Measurements from ENCODE around the gene BOLA1.
"Not testable (repeated sequence)": the region's sequence is repeated elsewhere in the genome, so short reads cannot be mapped to it uniquely, and the experiment has no call there.

The BOLA1 gene

DNA sequence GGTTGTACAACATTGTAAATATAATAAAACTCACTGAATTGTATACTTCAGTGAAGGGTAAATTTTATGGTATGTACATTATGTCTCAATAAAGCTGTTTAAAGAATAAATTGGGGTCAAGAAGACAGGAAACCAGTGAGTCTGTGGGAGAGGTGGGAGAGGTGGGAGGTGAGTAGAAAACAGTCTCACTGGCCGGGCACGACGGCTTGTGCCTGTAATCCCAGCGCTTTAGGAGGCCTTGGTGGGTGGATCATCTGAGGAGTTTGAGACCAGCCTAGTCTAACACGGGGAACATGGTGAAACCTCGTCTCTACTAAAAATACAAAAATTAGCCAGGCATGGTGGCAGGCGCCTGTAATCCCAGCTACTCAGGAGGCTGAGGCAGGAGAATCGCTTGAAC, 33.1 kb downstream of the BOLA1 start:
- no peak for DNase-seq

DNA sequence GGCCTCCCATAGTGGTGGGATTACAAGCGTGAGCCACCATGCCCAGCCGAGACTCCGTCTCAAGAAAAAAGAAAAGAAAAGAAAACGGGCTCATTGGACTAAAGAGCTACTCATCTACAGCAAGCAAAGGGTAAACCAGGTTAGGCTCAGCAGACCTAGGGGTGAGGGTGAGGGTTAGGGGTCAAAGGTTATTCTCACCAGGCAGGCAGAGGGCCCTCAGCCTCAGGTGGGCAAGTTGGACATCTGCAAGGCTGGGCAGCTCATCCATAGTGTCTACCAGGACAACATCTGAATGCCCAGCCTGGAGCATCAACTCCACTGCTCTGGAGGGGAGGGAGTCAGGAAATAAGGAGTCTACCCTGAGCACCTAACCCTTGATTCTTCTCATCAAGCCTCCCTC, 33.8 kb downstream of the BOLA1 start:
- DNase-seq, result no peak

DNA sequence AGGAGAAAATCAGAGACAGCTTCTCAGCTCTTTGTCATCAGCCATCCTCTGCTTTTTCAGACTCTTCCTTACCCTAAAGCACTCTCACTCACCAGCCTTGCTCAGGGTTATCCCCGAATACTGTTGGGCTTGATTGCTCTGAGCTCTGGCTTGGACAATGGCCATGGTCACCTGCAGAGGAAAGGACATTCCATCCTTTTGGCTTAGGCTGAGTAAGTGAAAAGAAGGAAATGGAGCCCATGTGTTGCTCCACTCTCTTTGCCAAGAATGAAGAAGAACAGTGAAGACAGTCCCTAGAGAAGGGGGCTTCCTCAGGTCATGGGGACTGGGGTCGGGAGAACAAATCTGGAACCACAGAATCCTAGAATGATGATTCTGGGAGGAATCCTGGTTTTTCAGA, 35.0 kb downstream of the BOLA1 start:
- DNase-seq, result no peak

DNA sequence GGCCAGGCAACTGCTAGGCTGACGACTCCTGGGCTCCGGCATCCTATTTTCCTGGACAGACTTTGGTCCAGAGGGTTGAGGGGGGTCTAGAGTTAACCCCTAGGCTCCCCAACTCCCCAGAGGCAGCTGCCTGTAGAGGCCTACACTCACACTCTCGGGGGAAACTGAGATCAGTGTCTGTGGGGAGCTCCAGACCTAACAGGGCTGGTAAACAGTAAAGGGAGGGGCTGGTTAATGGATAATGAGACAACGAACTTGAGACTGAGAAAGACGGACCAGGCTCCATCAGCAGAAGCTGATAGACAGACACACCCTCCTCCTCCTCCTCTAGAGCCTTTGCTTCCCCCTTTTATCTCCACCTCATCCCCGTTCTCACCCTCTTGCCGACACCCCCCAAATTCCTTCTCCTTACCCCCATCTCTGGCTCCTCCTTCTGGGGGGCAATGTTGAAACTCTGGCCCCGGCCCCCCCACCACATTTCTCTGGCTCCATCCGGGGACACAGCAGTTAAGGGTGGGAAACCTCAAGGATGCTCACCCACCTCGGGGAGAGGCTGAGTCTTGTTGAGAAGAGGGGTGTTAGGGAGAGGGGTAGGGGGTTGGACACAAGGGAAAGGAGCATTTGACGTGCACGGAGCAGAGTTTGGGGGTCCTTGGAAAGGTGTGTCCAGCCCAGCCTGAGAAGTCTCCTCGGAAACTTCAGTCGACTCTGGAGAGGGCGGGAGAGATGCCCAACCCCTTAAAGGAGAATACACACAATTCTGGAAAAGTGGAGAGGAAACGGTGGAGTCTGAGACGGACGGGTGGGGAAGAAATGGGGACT, 37.0 kb downstream of the BOLA1 start, which contains the start of gene MTMR11:
TSS of gene MTMR11 (minus strand) at position 710 of the 822 bp plus-strand sequence. CDS start at position 478, 232 bp downstream.
- no peak for DNase-seq

DNA sequence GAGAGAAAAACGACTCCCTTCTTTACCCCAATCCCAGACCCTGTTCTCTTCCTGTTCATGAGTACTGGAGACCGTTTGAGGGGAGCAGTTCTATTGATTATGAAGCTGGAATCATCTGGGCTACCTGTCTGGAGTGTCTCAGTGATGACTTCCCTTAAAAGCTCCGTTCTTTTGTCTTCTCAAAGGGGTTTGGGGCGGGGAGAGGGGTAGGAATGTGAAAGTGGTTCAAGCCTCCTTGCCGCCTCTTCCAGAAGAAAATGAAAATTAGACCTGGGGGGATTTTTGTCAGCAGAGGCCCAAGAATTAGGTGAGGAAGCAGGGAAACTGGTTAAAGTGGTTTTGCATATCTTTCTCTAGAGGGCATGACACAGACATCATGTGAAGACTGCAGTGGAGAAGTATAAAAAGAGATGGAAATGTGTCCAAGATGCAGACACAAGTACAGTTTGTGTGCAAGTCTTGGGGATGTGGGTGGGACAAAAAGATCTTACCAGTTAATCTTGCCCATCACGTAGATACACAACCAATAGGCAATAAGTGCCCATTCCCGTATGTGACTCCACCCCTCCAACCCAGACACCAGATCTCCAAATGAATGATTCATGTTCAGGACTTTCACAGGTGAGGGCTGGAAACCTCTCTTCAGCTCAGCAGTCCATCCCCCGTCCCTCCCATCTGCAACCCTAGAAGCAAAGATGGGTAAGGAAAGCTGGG, 37.8 kb downstream of the BOLA1 start:
- DNase-seq, result no peak

DNA sequence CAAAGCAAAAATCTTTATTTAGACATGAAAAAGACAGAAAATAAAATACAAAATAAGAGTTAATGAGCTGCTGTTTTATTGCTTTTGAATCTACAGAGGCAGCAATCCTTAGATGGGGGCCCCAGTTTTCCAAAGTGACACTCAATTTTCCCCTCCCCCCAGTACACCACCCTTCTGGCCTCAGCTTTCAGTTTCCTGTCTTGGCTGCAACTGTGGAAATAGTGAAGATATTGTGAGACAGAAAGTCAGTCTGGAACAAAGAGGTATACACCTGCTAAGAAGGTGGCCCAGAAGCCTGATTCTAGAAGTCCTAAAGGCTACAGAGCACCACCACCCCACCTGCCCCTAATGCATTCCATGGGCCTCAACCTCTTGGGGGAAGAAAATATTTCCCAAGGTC, 38.4 kb downstream of the BOLA1 start:
- DNase-seq, result no peak

DNA sequence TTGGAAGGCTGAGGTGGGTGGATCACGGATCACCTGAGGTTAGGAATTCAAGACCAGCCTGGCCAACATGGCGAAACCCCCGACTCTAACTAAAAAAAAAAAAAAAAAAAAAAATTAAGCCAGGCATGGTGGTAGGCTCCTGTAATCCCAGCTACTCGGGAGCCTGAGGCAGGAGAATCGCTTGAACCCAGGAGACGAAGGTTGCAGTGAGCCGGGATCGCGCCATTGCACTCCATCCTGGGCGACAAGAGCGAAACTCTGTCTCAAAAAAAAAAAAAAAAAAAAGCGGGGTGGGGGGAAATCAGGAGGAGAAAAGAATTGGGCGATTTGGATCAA, 39.3 kb downstream of the BOLA1 start:
- not testable (repeated sequence) for DNase-seq

DNA sequence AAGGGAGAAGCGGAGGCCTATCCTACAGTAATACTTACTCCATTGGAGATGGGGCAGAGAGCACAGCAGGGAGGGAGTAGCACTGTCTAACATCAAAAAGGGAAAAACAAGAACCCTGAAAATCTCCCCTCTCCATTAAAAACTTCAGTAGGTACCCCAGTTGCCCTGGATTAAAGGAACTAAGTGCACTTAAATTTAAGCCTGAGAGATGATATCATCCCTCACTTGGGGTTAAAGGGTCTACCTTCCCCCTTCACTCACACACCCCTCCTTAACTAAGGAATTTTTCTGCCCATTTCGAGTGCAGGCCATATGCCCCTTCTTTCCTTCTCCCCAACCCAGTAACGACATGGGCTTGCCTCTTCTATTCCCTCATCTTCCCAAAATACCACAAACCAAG, 41.1 kb downstream of the BOLA1 start:
- no peak for DNase-seq

DNA sequence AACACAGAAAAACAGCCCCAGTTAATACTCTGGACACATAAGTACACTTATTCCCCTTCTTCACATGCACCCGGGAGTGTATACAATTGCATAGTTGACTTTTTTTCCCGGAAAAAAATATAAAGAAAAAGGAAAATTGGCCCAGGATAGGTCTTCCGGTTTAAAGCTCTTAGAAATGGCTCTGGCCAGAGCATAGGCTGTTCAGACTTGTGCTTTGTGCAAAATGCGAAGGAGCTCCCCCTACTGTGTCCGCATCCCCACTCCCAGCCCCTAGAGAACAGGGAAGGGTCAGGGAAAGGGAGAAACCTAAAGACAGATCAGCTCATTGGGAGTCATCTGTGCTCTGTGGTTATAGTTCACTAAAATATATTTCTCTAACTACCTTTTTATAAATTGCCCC, 42.8 kb downstream of the BOLA1 start:
- no peak for DNase-seq

DNA sequence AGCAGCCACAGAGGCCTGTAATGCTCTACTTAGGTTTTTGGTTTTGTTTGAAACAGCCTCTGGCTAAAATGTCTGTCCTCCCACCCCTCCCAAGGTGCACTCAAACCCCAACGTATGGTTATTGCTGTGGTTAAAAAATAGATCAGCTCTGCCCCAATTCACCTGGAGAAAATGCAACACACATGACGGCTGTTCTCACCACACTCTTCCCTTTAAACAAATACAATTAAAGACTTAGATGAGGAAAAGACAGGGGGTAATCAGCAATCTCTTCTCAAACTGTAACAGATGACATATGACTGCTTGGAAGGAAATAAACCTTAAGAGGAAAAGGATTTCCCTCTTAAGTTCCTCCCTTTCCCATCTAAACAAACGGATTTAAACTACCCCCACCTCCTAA, 43.5 kb downstream of the BOLA1 start:
- DNase-seq, result no peak

DNA sequence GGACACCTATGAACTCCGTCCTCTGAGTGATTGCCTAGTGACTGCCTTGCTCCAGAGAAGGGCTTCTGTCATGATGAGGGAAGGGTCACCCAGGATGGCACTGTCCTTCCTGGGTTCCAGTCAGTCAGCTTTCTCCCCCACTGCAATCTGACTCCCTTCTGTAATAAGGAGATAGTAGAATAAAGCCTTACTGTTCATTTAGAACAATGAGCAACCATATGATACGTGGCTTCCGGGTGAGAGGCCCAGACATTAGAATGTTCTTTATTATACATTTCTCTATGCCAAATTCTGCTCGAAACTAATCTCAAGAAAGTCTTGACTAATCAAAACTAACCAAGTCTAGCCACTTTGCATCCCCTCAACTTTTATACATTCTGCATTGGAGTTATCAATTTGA, 45.8 kb downstream of the BOLA1 start:
- no peak for DNase-seq

DNA sequence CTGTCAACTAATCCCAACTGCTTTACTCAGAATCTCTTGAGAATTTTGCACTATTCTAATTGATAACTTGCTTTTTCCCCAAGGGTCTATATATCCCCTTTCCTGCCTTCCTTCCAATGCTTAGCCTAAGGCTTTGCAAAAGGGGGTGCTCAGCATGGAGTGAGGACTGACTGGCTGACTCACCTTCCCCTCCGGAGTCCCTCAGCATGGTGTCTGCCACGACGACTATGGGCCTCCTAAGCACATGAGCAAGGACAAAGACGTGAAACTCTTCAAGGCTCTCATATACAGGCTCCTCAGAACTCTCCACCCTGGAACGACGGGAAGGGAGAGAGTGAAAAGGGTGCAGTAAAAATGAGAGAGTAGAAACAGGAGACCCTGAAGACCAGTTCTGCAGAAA, 50.5 kb downstream of the BOLA1 start:
- DNase-seq, result no peak
